Neural progenitor cell (in vitro differentiated cells): ENCODE data around the gene GP5.

ENCODE experiments used
- CTCF ChIP-seq: fragments of 200-600 bp; sonication (generic); IDR thresholded peaks from 2 replicates; pipeline ENCODE4 v1.5.1; 2017; ENCODE audit warnings: antibody characterized with exemption, mild to moderate bottlenecking
- EZH2 ChIP-seq: fragments of 200-600 bp; sonication (generic); IDR thresholded peaks from 2 replicates; pipeline ENCODE4 v1.6.1; 2017; ENCODE audit warnings: antibody characterized with exemption, mild to moderate bottlenecking, moderate library complexity

GRCh38 chr3:194384156-194384555, 14.9 kb downstream of the GP5 start:
- TF ChIP-seq CTCF, result no peak
- TF ChIP-seq EZH2, result no peak
